ENCODE data around the gene PARD3B.

DNA sequence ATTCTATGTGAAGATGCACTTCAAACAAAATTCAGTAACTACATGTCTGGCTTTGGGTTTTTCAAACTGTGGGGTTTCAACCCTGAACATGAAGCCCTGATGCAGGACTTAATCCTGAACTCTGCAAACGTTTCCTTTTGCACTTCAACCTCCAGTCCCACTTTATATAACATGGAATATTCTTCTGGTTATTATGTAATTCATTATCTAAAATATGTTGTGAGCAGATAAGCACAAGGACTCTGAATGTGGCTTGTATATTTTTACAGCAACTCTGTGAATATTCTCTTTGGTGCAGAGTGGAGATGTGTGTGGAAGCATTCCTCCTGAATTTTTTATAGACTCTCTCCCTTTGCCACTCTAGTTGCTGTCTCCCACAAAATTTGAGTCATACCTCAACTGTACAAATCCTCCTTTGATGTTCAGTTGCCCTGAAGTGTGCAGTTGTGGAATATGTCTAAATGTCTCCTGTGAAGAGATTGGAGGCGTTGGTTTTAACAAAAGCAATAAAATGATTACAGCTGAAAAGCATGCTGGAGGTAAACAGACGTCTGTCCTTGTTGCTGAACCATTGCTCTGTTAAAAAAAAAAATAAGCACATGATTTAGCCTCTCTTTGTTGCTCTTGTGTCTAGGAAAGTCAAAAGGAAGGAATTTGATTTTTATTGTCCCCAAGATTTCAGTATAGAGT lies 931.9 kb downstream of the PARD3B start:
- no peak for TF ChIP-seq BHLHE40 (IDR thresholded peaks at IDR 0.05; ENCODE audit: low read length)
- TF ChIP-seq ERF (CRISPR knock-in tag; IDR thresholded peaks at IDR 0.05): no peak
- no peak for TF ChIP-seq POLR2AphosphoS5 (IDR thresholded peaks at IDR 0.05; ENCODE audit: low read depth, low read length)
- TF ChIP-seq GTF3A (CRISPR knock-in tag; conservative IDR thresholded peaks at IDR 0.05): no peak
- TF ChIP-seq, protein P1, sequence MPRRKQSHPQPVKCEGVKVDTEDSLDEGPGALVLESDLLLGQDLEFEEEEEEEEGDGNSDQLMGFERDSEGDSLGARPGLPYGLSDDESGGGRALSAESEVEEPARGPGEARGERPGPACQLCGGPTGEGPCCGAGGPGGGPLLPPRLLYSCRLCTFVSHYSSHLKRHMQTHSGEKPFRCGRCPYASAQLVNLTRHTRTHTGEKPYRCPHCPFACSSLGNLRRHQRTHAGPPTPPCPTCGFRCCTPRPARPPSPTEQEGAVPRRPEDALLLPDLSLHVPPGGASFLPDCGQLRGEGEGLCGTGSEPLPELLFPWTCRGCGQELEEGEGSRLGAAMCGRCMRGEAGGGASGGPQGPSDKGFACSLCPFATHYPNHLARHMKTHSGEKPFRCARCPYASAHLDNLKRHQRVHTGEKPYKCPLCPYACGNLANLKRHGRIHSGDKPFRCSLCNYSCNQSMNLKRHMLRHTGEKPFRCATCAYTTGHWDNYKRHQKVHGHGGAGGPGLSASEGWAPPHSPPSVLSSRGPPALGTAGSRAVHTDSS (CRISPR knock-in tag; conservative IDR thresholded peaks at IDR 0.05): no peak
- TF ChIP-seq, protein P2, sequence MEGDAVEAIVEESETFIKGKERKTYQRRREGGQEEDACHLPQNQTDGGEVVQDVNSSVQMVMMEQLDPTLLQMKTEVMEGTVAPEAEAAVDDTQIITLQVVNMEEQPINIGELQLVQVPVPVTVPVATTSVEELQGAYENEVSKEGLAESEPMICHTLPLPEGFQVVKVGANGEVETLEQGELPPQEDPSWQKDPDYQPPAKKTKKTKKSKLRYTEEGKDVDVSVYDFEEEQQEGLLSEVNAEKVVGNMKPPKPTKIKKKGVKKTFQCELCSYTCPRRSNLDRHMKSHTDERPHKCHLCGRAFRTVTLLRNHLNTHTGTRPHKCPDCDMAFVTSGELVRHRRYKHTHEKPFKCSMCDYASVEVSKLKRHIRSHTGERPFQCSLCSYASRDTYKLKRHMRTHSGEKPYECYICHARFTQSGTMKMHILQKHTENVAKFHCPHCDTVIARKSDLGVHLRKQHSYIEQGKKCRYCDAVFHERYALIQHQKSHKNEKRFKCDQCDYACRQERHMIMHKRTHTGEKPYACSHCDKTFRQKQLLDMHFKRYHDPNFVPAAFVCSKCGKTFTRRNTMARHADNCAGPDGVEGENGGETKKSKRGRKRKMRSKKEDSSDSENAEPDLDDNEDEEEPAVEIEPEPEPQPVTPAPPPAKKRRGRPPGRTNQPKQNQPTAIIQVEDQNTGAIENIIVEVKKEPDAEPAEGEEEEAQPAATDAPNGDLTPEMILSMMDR (CRISPR knock-in tag; IDR thresholded peaks at IDR 0.05): no peak
- TF ChIP-seq MXI1 (IDR thresholded peaks at IDR 0.05; ENCODE audit: borderline replicate concordance, low read depth, low read length): no peak
- no peak for TF ChIP-seq POLR2G (IDR thresholded peaks at IDR 0.05; ENCODE audit: low read depth, low read length)

Data from HepG2 (cell line).